ENCODE measurements around the gene CYTH2. TPM values are rescaled to one million over a fixed set of nuclear protein-coding genes. Genes with fewer than 3 reads are reported as not detected.

Gene CYTH2
- total RNA-seq, 3 donors from 2014 or later (not counting 1 experiment from before 2014, with no cell fraction given): 38.5 to 44.1 (median 39.2) TPM

- Mint-ChIP-seq H3K4me1 (peaks cover 26 to 44% of the 10 kb centered on the region in 2 donors), H3K4me3 (peak overlapping the region; percentile 47), H3K36me3 (no peaks in the 10 kb centered on the region), H3K9me3 (no peaks in the 10 kb centered on the region), H3K27ac (no peak overlapping the region), H3K27me3 (ENCODE audit: low read depth in 2 of 2) (peaks cover 8 to 16% of the 10 kb centered on the region in 2 donors)
- intact Hi-C loops (cut with micrococcal nuclease): loop anchor here (5.0 kb wide), 1 partner anchor 146 kb away; the partner anchor contains the start of gene DBP
- no peak overlapping the region for H3K27ac ChIP-seq (ENCODE audit: low read length)
- H3K36me3 ChIP-seq (ENCODE audit: control insufficient read depth, insufficient read depth, low read length): no peaks in the 10 kb centered on the region
- ATAC-seq (peak in 2 of 3 donors; percentile 5 to 14), DNase-seq (peak; percentile 47 to 83)
- no peak for TF ChIP-seq CTCF (IDR thresholded peaks at IDR 0.05)
- peaks cover 20% of the 10 kb centered on the region for H3K27me3 ChIP-seq (ENCODE audit: control insufficient read depth, insufficient read depth, low read length)
- peaks cover 42% of the 10 kb centered on the region for H3K4me1 ChIP-seq (ENCODE audit: control insufficient read depth, insufficient read depth, low read length)
- 5% methylated on average over 45 of the region's 50 CpGs for WGBS (ENCODE audit: insufficient coverage)
- H3K4me3 ChIP-seq (ENCODE audit: low read length): no peak overlapping the region
- no peaks in the 10 kb centered on the region for H3K9me3 ChIP-seq (ENCODE audit: control insufficient read depth, insufficient read depth, low read length)
Measured at GRCh38 chr19:48490981-48491792, 22.0 kb downstream of the CYTH2 start.

GRCh38 chr19:48491793-48492123 is 22.6 kb downstream of the CYTH2 start:
- 38% methylated on average over 10 of the region's 10 CpGs for WGBS (ENCODE audit: insufficient coverage)
- Mint-ChIP-seq H3K27ac (peak overlapping the region; percentile 24 to 88), H3K4me3 (peak overlapping the region; percentile 67), H3K4me1 (peaks cover 26 to 44% of the 10 kb centered on the region in 2 donors), H3K36me3 (no peaks in the 10 kb centered on the region), H3K9me3 (no peaks in the 10 kb centered on the region), H3K27me3 (ENCODE audit: low read depth in 2 of 2) (peaks cover 8 to 16% of the 10 kb centered on the region in 2 donors)
- Histone ChIP-seq H3K27me3 (ENCODE audit: control insufficient read depth, insufficient read depth, low read length) (peaks cover 22% of the 10 kb centered on the region), H3K27ac (ENCODE audit: low read length) (no peak overlapping the region), H3K4me3 (ENCODE audit: low read length) (no peak overlapping the region), H3K36me3 (ENCODE audit: control insufficient read depth, insufficient read depth, low read length) (no peaks in the 10 kb centered on the region), H3K4me1 (ENCODE audit: control insufficient read depth, insufficient read depth, low read length) (peaks cover 42% of the 10 kb centered on the region), H3K9me3 (ENCODE audit: control insufficient read depth, insufficient read depth, low read length) (no peaks in the 10 kb centered on the region)
- no peak for DNase-seq
- intact Hi-C loops (cut with micrococcal nuclease): loop anchor here (2.0 to 5.0 kb wide), 2 partner anchors 23 to 146 kb away; partner anchors contain the start of genes CYTH2 and DBP
- no peak for TF ChIP-seq CTCF (IDR thresholded peaks at IDR 0.05)
- no peak for ATAC-seq

- Histone ChIP-seq H3K4me1 (ENCODE audit: control insufficient read depth, insufficient read depth, low read length) (peaks cover 47% of the 10 kb centered on the region), H3K27me3 (ENCODE audit: control insufficient read depth, insufficient read depth, low read length) (peaks cover 32% of the 10 kb centered on the region), H3K4me3 (ENCODE audit: low read length) (peak overlapping the region; percentile 27), H3K27ac (ENCODE audit: low read length) (no peak overlapping the region), H3K36me3 (ENCODE audit: control insufficient read depth, insufficient read depth, low read length) (no peaks in the 10 kb centered on the region), H3K9me3 (ENCODE audit: control insufficient read depth, insufficient read depth, low read length) (no peaks in the 10 kb centered on the region)
- peak overlapping the region; percentile 24 to 88 for H3K27ac Mint-ChIP-seq
- ATAC-seq: peak; percentile 77 to 93 (median 81)
- no peaks in the 10 kb centered on the region for H3K36me3 Mint-ChIP-seq
- peak overlapping the region; percentile 67 for H3K4me3 Mint-ChIP-seq
- peaks cover 8 to 19% of the 10 kb centered on the region in 2 donors for H3K27me3 Mint-ChIP-seq (ENCODE audit: low read depth in 2 of 2)
- intact Hi-C loops (cut with micrococcal nuclease): loop anchor here (2.0 to 5.0 kb wide), 2 partner anchors 24 to 144 kb away; partner anchors contain the start of genes CYTH2 and DBP
- no peak for TF ChIP-seq CTCF (IDR thresholded peaks at IDR 0.05)
- no peaks in the 10 kb centered on the region for H3K9me3 Mint-ChIP-seq
- peak; percentile 88 to 89 for DNase-seq
- H3K4me1 Mint-ChIP-seq: peaks cover 30 to 48% of the 10 kb centered on the region in 2 donors
- 4% methylated on average over 42 of the region's 47 CpGs for WGBS (ENCODE audit: insufficient coverage)
Measured at GRCh38 chr19:48492925-48493717, 24.0 kb downstream of the CYTH2 start.
